HCT116 (cell line): ENCODE measurements around the gene GGA1. TPM values are rescaled to one million over a fixed set of nuclear protein-coding genes. Genes with fewer than 3 reads are reported as not detected.

ENCODE experiments used
- ATAC-seq: fragments of 200-7000 bp; cut with Tn5 transposase; 2 replicates; pipeline ENCODE4 v1.9.1; 2020; ENCODE audit warnings: mild to moderate bottlenecking, moderate library complexity
- BruUV-seq: library from RNA; stranded (reverse); fragments of 400-500 nt; replicated peaks from 2 replicates; lab custom pipeline; 2021; lab: Mats Ljungman, UMichigan
- CTCF ChIA-PET: fragments of 300-600 bp; sonication (Branson Sonifier 250); formaldehyde crosslinking; loops from one replicate; lab custom pipeline; 2021; ENCODE audit warnings: antibody characterized with exemption; lab: Charles Lee
- POLR2A ChIA-PET: fragments of 300-600, 350-600 bp; sonication (Branson Sonifier 250); formaldehyde crosslinking; loops from one replicate; lab custom pipeline; 2021; ENCODE audit warnings: antibody characterized with exemption; lab: Charles Lee
- RAD21 ChIA-PET, 2 experiments: fragments of 300-600 bp; sonication (Branson Sonifier 250); formaldehyde crosslinking; loops; one replicate each; lab custom pipeline; 2023; ENCODE audit warnings: low total read pairs in 2 of 2; ENCODE audit not compliant: uncharacterized antibody in 2 of 2, unreplicated experiment in 2 of 2, low non-redundant PET in 1 of 2; lab: Charles Lee
- DNase-seq: peaks from one replicate; pipeline ENCODE4 v3.0.0-alpha.2; 2010; ENCODE audit warnings: low read depth, low spot score
- H2AFZ ChIP-seq: fragments of 200-600 bp; shearing (Covaris generic), sonication (generic); 2 replicates; pipeline ENCODE4 v1.6.1; 2017; ENCODE audit warnings: low read depth, mixed run types, mixed read lengths, antibody characterized with exemption, low read length; ENCODE audit not compliant: poor library complexity, severe bottlenecking
- H3K27ac ChIP-seq: 2 replicates; pipeline ENCODE4 v1.5.1; 2012; ENCODE audit warnings: low read depth, low read length
- H3K27me3 ChIP-seq: fragments of 200-600 bp; sonication (generic); 2 replicates; pipeline ENCODE4 v1.6.1; 2016; ENCODE audit warnings: mixed run types, low read length, mixed read lengths; ENCODE audit not compliant: insufficient read depth
- H3K36me3 ChIP-seq, 2 experiments: fragments of 200-500 bp in 1 of 2; fragments of 200-600 bp in 1 of 2; sonication (Bioruptor generic) in 1 of 2; sonication (generic) in 1 of 2; 2 replicates each; pipeline versions ENCODE4 v1.5.1 to v1.6.1; 2014 to 2016; ENCODE audit warnings: low read length in 2 of 2, inconsistent platforms in 1 of 2, mixed read lengths in 1 of 2, mixed run types in 1 of 2; ENCODE audit not compliant: insufficient read depth in 2 of 2, control insufficient read depth in 1 of 2
- H3K4me1 ChIP-seq, 2 experiments: fragments of 200-600 bp in 1 of 2; sonication (generic) in 1 of 2; 2 replicates each; pipeline versions ENCODE4 v1.5.1 to v1.6.1; 2012 to 2017; ENCODE audit warnings: low read length in 2 of 2, inconsistent platforms in 1 of 2, mild to moderate bottlenecking in 1 of 2, mixed read lengths in 1 of 2, mixed run types in 1 of 2, moderate library complexity in 1 of 2; ENCODE audit not compliant: insufficient read depth in 2 of 2, control insufficient read depth in 1 of 2
- H3K4me2 ChIP-seq: fragments of 200-600 bp; sonication (generic); 2 replicates; pipeline ENCODE4 v1.6.1; 2017; ENCODE audit warnings: mixed run types, low read length, mixed read lengths
- H3K4me3 ChIP-seq, 2 experiments: fragments of 200-600 bp in 1 of 2; sonication (generic) in 1 of 2; replicated peaks in 1 of 2; 2 replicates each; pipeline ENCODE4 v1.5.1; 2011 to 2016; ENCODE audit warnings: low read length in 2 of 2, control low read depth in 1 of 2, low read depth in 1 of 2, mild to moderate bottlenecking in 1 of 2, mixed read lengths in 1 of 2, mixed run types in 1 of 2
- H3K79me2 ChIP-seq: fragments of 200-600 bp; sonication (generic); 2 replicates; pipeline ENCODE4 v1.6.1; 2017; ENCODE audit warnings: mild to moderate bottlenecking, mixed run types, low read length, moderate library complexity, mixed read lengths; ENCODE audit not compliant: insufficient read depth
- H3K9ac ChIP-seq: fragments of 200-600 bp; sonication (generic); 2 replicates; pipeline ENCODE4 v1.6.1; 2016; ENCODE audit warnings: low read length, mixed read lengths
- H3K9me2 ChIP-seq: fragments of 200-600 bp; sonication (generic), shearing (Covaris generic); 2 replicates; pipeline ENCODE4 v1.6.1; 2017; ENCODE audit warnings: mixed run types, mild to moderate bottlenecking, moderate library complexity; ENCODE audit not compliant: insufficient read depth
- H3K9me3 ChIP-seq, 2 experiments: fragments of 200-500 bp in 1 of 2; fragments of 200-600 bp in 1 of 2; sonication (Bioruptor generic) in 1 of 2; sonication (generic) in 1 of 2; 2 replicates each; pipeline ENCODE4 v1.6.1; 2014 to 2017; ENCODE audit warnings: low read length in 2 of 2, mixed read lengths in 2 of 2, inconsistent platforms in 1 of 2, low read depth in 1 of 2, mild to moderate bottlenecking in 1 of 2, mixed run types in 1 of 2, moderate library complexity in 1 of 2; ENCODE audit not compliant: control insufficient read depth in 1 of 2, insufficient read depth in 1 of 2
- H4K20me1 ChIP-seq: fragments of 200-600 bp; sonication (generic), shearing (Covaris generic); 2 replicates; pipeline ENCODE4 v1.6.1; 2017; ENCODE audit warnings: mixed run types, mild to moderate bottlenecking, moderate library complexity; ENCODE audit not compliant: insufficient read depth
- POLR2AphosphoS5 ChIP-seq: IDR thresholded peaks from 2 replicates; pipeline ENCODE4 v1.6.1; 2011; ENCODE audit warnings: mild to moderate bottlenecking, low read depth, low read length, moderate library complexity
- ZFX ChIP-seq: fragments of 450-650 bp; IDR thresholded peaks from 2 replicates; pipeline ENCODE4 v1.6.1; 2017
- intact Hi-C: fragments of 100-400 bp; cut with micrococcal nuclease; formaldehyde crosslinking; loops from 2 replicates; pipeline ENCODE4 v1.10.0; 2022
- total RNA-seq: library from RNA; stranded (reverse); gene quantifications from one replicate; pipeline ENCODE4 v1.2.1, GENCODE V29; 2021; ENCODE audit not compliant: unreplicated experiment
- TF ChIP-seq, protein P1 (sequence below): IDR thresholded peaks from 2 replicates; pipeline ENCODE4 v1.6.1; 2011; ENCODE audit warnings: mild to moderate bottlenecking, low read length, moderate library complexity; ENCODE audit not compliant: insufficient replicate concordance; ENCODE audit errors: extremely low read depth

The GGA1 gene
- total RNA-seq, 1 experiment from 2014 or later, result 89.8 TPM

DNA sequence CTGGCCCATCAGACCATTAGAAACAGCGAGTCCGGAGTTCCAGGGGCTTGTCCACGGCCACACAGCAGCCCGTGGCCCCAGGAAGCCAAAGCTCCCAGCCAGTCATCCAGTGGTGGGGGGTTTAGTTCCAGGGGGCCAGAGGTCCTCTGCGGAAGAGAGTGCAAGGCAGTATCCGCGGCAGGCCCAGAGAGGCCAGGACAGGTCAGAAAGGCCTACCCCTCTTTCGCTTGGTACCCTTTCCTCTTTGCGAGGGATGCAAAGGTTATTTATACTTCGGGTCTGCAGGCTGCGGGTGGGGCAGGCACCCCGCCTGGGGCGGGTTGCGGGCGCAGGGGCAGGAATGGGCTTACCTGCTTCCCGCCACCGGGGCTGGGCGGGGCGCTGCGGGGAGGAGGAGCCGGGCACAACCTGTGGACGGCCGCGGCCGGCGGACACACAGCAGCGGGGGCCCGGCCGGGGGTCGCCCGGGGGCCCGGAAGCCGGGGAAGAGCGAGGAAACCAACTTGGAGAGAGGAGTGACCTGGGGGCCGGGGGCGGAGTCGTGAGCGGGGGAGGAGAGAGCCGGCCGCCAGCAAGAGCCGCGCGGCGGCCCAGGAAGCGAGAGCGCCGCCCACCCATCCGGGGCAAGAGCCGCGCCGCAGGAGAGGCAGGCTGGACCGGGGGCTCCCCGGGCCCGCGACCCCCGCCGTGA lies 30.6 kb downstream of the GGA1 start, which contains the start of gene SH3BP1:
Gene SH3BP1 (plus strand): TSS at position 600 of the 691 bp plus-strand sequence. CDS start 119 bp downstream, outside the sequence.
- POLR2A ChIA-PET, result interaction anchor here (0.6 to 2.6 kb wide), 2 partner anchors 19 to 36 kb away, joined by 3 to 6 read pairs; partner anchors contain the start of genes LGALS1 and PDXP
- no peak within 1 kb of the TSS for H2AFZ ChIP-seq
- no TSS peak for BruUV-seq

More for the DNA sequence above, 30.6 kb downstream of the GGA1 start, which contains the start of gene SH3BP1:
- ChIA-PET RAD21 (no interaction called here), CTCF (interaction anchor here (0.7 kb wide), 1 partner anchor 36 kb away, joined by 8 read pairs; no protein-coding TSS in a partner anchor)
- peaks cover 14% of the 10 kb centered on the region for H3K79me2 ChIP-seq
- H3K9me3 ChIP-seq, result no peaks in the 10 kb centered on the region
- H3K4me2 ChIP-seq, result peak within 1 kb of the TSS; percentile 96
- intact Hi-C loops, result loop anchor here (5.0 kb wide), 1 partner anchor 153 kb away; no protein-coding TSS in a partner anchor
- ATAC-seq, result peak; percentile 63
- no peaks in the 10 kb centered on the region for H3K9me2 ChIP-seq
- TF ChIP-seq, protein P1, sequence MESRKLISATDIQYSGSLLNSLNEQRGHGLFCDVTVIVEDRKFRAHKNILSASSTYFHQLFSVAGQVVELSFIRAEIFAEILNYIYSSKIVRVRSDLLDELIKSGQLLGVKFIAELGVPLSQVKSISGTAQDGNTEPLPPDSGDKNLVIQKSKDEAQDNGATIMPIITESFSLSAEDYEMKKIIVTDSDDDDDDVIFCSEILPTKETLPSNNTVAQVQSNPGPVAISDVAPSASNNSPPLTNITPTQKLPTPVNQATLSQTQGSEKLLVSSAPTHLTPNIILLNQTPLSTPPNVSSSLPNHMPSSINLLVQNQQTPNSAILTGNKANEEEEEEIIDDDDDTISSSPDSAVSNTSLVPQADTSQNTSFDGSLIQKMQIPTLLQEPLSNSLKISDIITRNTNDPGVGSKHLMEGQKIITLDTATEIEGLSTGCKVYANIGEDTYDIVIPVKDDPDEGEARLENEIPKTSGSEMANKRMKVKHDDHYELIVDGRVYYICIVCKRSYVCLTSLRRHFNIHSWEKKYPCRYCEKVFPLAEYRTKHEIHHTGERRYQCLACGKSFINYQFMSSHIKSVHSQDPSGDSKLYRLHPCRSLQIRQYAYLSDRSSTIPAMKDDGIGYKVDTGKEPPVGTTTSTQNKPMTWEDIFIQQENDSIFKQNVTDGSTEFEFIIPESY, result no peak
- 0 out of 2 replicates have a peak, but pooled peaks have one; percentile 13 for TF ChIP-seq ZFX
- peak; percentile 52; the same call in 1 of the 2 replicates for TF ChIP-seq POLR2AphosphoS5
- no peaks in the 10 kb centered on the region for H3K27me3 ChIP-seq
- peaks cover 4 to 12% of the 10 kb centered on the region in 2 experiments; a peak in 1 of 4 replicates for H3K36me3 ChIP-seq
- peaks cover 31 to 62% of the 10 kb centered on the region in 2 experiments; a peak in 3 of 4 replicates for H3K4me1 ChIP-seq
- H3K4me3 ChIP-seq, result peak within 1 kb of the TSS; percentile 85 to 89
- no peaks in the 10 kb centered on the region for H4K20me1 ChIP-seq
- H3K9ac ChIP-seq, result peak within 1 kb of the TSS; percentile 85
- H3K27ac ChIP-seq, result peak within 1 kb of the TSS; percentile 61
- DNase-seq, result no peak
